Astrocyte of the cerebellum (primary cell): ENCODE measurements around the gene TMBIM1.

Source experiments
- DNase-seq: peaks from one replicate; pipeline ENCODE4 v3.0.0-alpha.2; 2011; ENCODE audit warnings: low read depth
- H3K4me3 ChIP-seq: 2 replicates; pipeline ENCODE4 v1.5.1; 2011; ENCODE audit warnings: mild to moderate bottlenecking, low read depth, low read length, moderate library complexity
- in situ Hi-C: cut with HindIII; loops from 2 replicates; pipeline ENCODE4 v1.10.0; 2017; ENCODE audit warnings: low sequenced_read_pairs
- TF ChIP-seq, protein P1 (sequence below): IDR thresholded peaks from 2 replicates; pipeline ENCODE4 v1.5.1; 2012; ENCODE audit warnings: low read length, low read depth, moderate library complexity, mild to moderate bottlenecking; ENCODE audit errors: missing control alignments

The TMBIM1 gene

DNA sequence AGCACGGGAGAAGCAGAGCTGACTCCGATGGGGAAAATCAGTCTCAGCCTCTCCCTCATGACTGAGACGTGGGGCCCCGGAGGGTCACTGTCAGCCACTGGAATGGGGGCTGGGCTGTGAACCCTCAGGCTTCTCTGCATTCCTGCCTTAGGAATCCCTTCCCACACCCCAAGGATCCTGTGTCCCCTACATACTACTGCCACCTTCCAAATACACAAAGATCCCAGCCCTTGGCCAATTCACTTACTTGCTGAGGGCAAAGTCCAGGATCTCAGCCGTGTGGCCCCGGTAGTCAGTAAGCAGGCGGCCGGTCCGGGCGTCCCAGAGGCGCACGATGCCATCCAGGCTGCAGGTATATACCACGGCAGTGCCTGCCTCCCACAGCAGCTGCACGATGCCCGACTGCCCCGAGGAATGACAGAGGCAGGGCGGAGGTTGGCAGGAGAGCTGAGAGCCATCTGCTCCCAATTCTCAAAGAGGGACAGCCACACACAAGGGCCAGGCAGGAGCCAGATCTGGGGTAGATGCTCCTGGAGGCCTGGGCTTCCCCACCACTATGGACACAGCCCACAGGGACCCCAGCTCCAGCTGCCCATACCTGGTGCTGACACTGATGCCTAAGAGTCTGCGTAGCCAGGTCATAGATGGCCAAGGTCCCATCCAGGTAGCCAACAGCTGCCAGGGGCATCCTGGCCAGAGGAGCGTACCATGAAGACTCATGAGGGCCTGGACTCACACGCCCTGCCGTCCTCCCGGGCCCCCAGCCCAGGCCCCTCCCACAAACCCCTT, 27.3 kb downstream of the TMBIM1 start:
- H3K4me3 ChIP-seq: no peak overlapping the region
- DNase-seq: no peak
- TF ChIP-seq, protein P1, sequence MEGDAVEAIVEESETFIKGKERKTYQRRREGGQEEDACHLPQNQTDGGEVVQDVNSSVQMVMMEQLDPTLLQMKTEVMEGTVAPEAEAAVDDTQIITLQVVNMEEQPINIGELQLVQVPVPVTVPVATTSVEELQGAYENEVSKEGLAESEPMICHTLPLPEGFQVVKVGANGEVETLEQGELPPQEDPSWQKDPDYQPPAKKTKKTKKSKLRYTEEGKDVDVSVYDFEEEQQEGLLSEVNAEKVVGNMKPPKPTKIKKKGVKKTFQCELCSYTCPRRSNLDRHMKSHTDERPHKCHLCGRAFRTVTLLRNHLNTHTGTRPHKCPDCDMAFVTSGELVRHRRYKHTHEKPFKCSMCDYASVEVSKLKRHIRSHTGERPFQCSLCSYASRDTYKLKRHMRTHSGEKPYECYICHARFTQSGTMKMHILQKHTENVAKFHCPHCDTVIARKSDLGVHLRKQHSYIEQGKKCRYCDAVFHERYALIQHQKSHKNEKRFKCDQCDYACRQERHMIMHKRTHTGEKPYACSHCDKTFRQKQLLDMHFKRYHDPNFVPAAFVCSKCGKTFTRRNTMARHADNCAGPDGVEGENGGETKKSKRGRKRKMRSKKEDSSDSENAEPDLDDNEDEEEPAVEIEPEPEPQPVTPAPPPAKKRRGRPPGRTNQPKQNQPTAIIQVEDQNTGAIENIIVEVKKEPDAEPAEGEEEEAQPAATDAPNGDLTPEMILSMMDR: no peak
- in situ Hi-C loops: no loop called here

DNA sequence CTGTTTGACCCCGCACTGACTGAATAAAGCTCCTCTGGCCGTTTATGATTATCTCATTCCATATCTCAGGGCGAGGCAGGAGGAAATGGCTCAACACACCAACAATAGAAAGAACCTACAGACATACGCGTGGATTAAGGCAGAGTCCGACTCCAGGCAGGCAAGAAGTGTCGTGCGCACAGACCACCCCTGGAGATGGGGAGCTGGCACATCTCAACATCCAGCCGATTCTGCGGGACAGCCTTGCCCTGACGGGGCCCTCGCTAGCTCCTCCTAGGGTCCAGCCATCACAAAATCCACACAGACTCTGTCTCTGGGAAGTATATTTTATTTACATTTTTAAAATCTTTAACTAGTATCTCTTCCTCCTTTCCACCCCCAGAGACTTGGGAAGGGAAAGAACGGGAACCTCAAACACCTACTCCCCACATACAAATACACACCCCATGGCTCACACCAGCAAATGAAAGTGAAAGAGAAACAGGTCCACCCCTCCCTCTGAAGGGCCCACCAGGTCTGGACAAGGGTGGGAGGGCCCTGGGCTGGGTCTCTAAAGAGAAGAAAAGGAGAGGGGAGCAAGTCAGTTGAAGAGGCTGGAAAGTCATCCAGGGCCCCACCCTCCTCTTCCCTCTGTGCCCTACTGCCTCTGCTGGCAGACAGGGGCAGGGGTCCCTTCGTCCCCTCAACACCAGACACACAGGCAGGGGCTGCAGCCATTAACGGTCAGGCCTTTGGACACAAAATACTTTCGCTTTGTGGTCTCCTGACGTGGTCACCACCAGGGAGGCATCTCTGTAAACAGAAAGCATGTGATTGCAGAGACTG, 28.3 kb downstream of the TMBIM1 start:
- in situ Hi-C loops: no loop called here
- DNase-seq: no peak
- TF ChIP-seq, protein P1: peak; percentile 16
- H3K4me3 ChIP-seq: no peak overlapping the region

DNA sequence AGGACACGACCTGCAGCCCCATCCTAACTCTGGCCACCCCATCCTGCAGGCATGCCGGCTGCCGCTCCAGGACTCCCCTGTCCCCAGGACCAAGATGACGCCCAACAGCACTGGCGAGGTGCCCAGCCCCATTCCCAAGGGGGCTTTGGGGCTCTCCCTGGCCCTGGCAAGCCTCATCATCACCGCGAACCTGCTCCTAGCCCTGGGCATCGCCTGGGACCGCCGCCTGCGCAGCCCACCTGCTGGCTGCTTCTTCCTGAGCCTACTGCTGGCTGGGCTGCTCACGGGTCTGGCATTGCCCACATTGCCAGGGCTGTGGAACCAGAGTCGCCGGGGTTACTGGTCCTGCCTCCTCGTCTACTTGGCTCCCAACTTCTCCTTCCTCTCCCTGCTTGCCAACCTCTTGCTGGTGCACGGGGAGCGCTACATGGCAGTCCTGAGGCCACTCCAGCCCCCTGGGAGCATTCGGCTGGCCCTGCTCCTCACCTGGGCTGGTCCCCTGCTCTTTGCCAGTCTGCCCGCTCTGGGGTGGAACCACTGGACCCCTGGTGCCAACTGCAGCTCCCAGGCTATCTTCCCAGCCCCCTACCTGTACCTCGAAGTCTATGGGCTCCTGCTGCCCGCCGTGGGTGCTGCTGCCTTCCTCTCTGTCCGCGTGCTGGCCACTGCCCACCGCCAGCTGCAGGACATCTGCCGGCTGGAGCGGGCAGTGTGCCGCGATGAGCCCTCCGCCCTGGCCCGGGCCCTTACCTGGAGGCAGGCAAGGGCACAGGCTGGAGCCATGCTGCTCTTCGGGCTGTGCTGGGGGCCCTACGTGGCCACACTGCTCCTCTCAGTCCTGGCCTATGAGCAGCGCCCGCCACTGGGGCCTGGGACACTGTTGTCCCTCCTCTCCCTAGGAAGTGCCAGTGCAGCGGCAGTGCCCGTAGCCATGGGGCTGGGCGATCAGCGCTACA, 29.4 kb downstream of the TMBIM1 start:
- in situ Hi-C loops: no loop called here
- TF ChIP-seq, protein P1: no peak
- no peak for DNase-seq
- no peak overlapping the region for H3K4me3 ChIP-seq

DNA sequence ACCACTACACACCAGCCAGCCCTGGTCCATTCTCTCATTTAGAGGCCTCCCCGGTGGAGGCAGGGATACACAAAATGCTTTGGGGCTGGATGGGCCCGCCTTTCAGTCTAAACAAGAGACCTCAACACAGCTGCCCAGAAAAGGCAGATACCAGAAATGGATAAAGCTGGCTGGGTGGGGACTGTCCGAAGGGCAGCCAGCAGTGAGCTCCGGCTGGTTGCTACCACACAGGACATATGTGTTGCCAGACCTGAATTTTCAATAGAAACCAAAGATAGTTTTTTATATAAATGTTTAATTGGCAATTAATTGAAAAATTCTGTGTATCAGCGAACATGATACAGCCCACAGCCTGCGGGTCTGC, 30.1 kb downstream of the TMBIM1 start:
- TF ChIP-seq, protein P1: no peak
- H3K4me3 ChIP-seq: no peak overlapping the region
- in situ Hi-C loops: no loop called here
- no peak for DNase-seq

DNA sequence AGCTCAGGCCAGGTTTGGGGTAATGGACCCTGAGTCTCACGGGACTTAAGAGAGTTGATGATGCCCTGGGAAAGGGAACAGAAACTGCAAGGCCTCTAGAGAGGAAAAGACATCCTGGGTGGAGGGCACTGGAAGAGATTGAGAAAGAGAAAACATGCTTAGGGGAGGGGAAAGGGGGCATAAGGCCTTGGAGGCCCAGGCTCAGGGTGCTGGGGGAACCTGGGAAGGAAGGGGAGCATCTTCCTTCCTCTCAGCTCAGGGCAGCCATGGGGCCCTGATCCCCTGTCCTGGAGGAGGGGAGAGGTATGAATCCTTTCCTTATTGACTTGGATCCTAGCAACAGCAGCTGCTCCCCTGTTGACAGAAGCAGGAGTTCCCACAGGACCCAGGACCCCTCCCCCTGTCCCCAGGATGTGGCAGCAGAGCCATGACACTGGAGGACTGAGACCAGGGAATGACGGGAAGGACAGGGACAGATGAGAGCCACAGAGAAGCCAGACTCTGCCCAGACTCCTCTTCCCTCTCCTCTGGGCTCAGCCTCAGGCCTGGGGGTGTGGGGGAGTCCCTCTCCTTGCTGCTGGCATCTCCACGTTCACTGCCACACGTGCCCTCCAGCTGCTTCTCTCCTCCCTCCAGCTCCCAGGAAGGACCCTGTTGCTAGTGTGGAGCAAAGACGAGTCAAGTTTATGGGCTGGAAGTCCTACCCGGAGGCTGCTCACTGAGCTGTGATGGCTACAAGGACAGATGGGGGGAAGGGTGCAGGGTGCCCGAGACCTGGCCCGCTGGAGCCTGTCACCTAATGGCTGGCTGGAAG, 30.7 kb downstream of the TMBIM1 start:
- TF ChIP-seq, protein P1: no peak
- no peak overlapping the region for H3K4me3 ChIP-seq
- in situ Hi-C loops: no loop called here
- DNase-seq: no peak
